Glutamatergic neuron (in vitro differentiated cells): ENCODE measurements around the gene MIPOL1. TPM values are rescaled to one million over a fixed set of nuclear protein-coding genes. Genes with fewer than 3 reads are reported as not detected.

Experiments used
- DNase-seq: peaks from one replicate; pipeline ENCODE4 v3.0.0; 2022
- H3K27ac Mint-ChIP-seq: one replicate; pipeline ENCODE4 v1.8.0; 2020; ENCODE audit warnings: mild to moderate bottlenecking, mixed read lengths, inconsistent platforms; ENCODE audit not compliant: unreplicated experiment
- H3K27me3 Mint-ChIP-seq: one replicate; pipeline ENCODE4 v1.8.0; 2020; ENCODE audit warnings: mild to moderate bottlenecking, moderate library complexity, mixed read lengths, inconsistent platforms; ENCODE audit not compliant: unreplicated experiment
- H3K36me3 Mint-ChIP-seq: one replicate; pipeline ENCODE4 v1.8.0; 2020; ENCODE audit warnings: mild to moderate bottlenecking, mixed read lengths, inconsistent platforms; ENCODE audit not compliant: unreplicated experiment
- H3K4me1 Mint-ChIP-seq: one replicate; pipeline ENCODE4 v1.8.0; 2020; ENCODE audit warnings: mild to moderate bottlenecking, low read depth, mixed read lengths, inconsistent platforms; ENCODE audit not compliant: unreplicated experiment
- H3K4me3 Mint-ChIP-seq: one replicate; pipeline ENCODE4 v1.8.0; 2020; ENCODE audit warnings: mild to moderate bottlenecking, mixed read lengths, inconsistent platforms; ENCODE audit not compliant: unreplicated experiment
- H3K9me3 Mint-ChIP-seq: one replicate; pipeline ENCODE4 v1.8.0; 2020; ENCODE audit warnings: mild to moderate bottlenecking, moderate library complexity, mixed read lengths, inconsistent platforms; ENCODE audit not compliant: unreplicated experiment
- long read RNA-seq: library from polyadenylated mRNA; unstranded; transcript quantifications from one replicate; pipeline ENCODE4 v2.0.0, GENCODE V29; 2020; ENCODE audit not compliant: unreplicated experiment
- total RNA-seq: library from RNA; stranded (reverse); fragmentation: NEBNext Ultra II Directional; extraction: Animal tissue kit (Norgen Biotek cat#: 25700); gene quantifications from one replicate; pipeline ENCODE4 v1.2.1, GENCODE V29; 2021; ENCODE audit not compliant: unreplicated experiment
- TF ChIP-seq, protein P1 (sequence below): fragments of 200-600 bp; sonication (generic); IDR thresholded peaks from one replicate; pipeline ENCODE4 v1.5.0; 2021; ENCODE audit not compliant: partially characterized antibody, unreplicated experiment

MIPOL1 gene, protein sequence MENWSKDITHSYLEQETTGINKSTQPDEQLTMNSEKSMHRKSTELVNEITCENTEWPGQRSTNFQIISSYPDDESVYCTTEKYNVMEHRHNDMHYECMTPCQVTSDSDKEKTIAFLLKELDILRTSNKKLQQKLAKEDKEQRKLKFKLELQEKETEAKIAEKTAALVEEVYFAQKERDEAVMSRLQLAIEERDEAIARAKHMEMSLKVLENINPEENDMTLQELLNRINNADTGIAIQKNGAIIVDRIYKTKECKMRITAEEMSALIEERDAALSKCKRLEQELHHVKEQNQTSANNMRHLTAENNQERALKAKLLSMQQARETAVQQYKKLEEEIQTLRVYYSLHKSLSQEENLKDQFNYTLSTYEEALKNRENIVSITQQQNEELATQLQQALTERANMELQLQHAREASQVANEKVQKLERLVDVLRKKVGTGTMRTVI
- 14.5 TPM for total RNA-seq
- long read RNA-seq, full-length matches to known transcripts = 2 of 7 reads
- long read RNA-seq, partial matches to known transcripts = 1 of 7 reads
- long read RNA-seq, other reads (novel, unspliced or antisense) = 4 of 7 reads

DNA sequence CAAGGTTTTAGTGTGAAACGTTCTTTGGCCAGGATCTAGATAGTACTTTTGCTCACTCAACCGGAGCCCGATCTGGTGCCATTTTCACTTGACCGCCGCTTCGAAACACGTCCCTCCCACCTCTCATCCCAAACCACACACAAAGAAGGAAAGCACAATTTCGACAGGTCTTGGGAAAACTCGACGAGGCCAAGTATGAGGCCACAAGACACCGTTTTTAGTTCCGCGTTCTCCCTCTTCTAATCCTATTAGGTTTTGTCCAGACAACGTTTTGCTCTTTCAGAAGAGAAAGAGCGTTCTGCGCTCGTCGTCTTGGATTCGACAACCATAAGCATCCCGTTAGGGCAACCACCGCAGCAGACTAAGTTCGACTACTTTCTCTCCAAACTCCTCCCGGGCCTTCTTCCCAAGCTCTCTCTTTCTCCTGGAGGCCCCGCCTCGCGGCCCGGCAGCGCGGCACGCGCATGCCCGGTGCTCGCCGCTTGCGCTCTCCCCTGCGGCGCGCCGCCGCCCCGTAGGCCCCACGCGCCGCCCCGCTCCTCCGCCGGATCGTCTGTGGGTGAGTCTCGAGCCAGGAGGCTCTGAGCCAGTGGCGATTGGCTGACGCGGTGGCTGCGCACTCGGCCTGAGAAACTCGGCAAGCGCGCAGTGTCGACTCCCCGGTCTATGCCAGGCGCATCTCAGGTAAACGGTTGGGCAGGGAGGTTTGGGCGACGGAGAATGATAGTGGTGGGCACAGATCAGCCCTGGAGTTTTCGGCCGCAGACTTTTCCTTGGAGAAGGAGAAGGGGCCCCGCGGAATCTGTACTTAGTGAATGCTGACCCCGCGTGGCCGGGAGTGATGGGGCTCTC lies at the start of gene MIPOL1:
Gene MIPOL1 (plus strand): TSS at position 517 of the 852 bp plus-strand sequence. CDS start 49,952 bp downstream, outside the sequence.
- peak within 1 kb of the TSS; percentile 75 for H3K27ac Mint-ChIP-seq
- H3K4me1 Mint-ChIP-seq = no peaks in the 10 kb centered on the region
- no peaks in the 10 kb centered on the region for H3K9me3 Mint-ChIP-seq
- peak within 1 kb of the TSS; percentile 91 for H3K4me3 Mint-ChIP-seq
- no peaks in the 10 kb centered on the region for H3K36me3 Mint-ChIP-seq
- no peaks in the 10 kb centered on the region for H3K27me3 Mint-ChIP-seq
- DNase-seq = peak; percentile 73
- TF ChIP-seq, protein P1, sequence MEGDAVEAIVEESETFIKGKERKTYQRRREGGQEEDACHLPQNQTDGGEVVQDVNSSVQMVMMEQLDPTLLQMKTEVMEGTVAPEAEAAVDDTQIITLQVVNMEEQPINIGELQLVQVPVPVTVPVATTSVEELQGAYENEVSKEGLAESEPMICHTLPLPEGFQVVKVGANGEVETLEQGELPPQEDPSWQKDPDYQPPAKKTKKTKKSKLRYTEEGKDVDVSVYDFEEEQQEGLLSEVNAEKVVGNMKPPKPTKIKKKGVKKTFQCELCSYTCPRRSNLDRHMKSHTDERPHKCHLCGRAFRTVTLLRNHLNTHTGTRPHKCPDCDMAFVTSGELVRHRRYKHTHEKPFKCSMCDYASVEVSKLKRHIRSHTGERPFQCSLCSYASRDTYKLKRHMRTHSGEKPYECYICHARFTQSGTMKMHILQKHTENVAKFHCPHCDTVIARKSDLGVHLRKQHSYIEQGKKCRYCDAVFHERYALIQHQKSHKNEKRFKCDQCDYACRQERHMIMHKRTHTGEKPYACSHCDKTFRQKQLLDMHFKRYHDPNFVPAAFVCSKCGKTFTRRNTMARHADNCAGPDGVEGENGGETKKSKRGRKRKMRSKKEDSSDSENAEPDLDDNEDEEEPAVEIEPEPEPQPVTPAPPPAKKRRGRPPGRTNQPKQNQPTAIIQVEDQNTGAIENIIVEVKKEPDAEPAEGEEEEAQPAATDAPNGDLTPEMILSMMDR = no peak

DNA sequence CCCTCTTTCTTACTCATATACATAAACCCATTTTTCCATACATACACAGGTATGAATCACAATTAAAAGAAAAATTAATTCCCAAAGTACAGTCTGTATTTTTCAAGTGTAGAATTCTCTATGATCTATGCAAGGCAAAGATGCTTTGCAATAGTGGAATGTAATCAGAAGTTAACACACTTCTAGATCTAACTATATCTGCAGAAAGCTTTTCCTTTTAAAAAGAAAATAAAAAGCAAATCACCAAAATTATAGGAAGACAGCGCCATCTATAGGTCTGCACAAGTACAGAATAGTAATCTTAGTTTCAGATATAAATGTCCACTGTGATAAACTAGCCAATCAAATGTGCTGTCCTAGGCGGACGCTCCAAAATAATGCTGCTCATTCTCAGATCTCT lies 47.3 kb upstream of the MIPOL1 start:
- Mint-ChIP-seq H3K27ac (no peak overlapping the region), H3K27me3 (peaks cover 5% of the 10 kb centered on the region), H3K4me1 (no peaks in the 10 kb centered on the region), H3K9me3 (peaks cover 5% of the 10 kb centered on the region), H3K4me3 (no peak overlapping the region), H3K36me3 (peaks cover 9% of the 10 kb centered on the region)
- DNase-seq = no peak
- TF ChIP-seq, protein P1 = peak; percentile 86

DNA sequence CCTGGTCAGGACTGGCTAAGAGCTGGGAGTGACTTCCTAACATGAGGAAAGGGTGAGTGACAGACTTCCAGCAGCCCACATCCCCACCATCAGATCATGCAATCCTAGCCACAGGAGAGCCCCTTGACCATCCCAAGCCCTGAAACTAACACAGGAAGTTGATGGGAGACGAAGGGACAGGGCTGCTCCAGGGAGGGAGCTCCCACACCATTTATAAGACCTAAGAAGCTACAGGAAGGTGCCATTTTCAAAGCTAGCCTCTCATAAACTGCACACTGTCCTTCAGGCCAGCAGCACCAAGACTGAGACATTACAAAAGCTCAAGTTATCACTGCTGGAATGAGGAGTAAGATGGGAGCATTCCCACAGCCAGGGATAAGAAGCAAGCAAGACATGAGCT lies 44.7 kb upstream of the MIPOL1 start:
- peaks cover 9% of the 10 kb centered on the region for H3K36me3 Mint-ChIP-seq
- TF ChIP-seq, protein P1 = no peak
- H3K4me3 Mint-ChIP-seq = no peak overlapping the region
- H3K27ac Mint-ChIP-seq = no peak overlapping the region
- no peaks in the 10 kb centered on the region for H3K4me1 Mint-ChIP-seq
- H3K27me3 Mint-ChIP-seq = peaks cover 5% of the 10 kb centered on the region
- H3K9me3 Mint-ChIP-seq = peaks cover 5% of the 10 kb centered on the region
- DNase-seq = no peak

DNA sequence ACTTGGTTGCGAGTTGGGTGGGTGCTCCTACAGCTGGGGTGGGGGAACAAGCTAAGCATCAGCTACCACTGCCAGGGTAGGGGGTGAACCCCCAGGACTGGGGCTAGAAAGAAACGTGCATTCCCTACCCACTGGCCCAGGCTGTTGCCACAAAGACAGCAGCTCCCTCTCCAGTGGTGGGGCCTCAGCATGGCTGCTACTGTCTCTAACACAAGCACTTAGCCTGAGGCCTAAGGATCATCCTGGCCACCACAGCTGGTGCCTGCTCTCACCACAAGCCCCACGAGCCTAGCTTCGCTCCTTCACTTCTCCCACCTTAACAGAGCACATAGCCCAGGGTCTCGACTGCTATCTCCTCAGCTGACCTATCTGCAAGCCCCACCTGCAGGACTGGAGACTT lies 44.3 kb upstream of the MIPOL1 start:
- Mint-ChIP-seq H3K27me3 (peaks cover 5% of the 10 kb centered on the region), H3K27ac (no peak overlapping the region), H3K36me3 (peaks cover 9% of the 10 kb centered on the region), H3K4me3 (no peak overlapping the region), H3K9me3 (peaks cover 5% of the 10 kb centered on the region), H3K4me1 (no peaks in the 10 kb centered on the region)
- TF ChIP-seq, protein P1 = no peak
- DNase-seq = no peak
